ENCODE data around the gene GOLT1A.

- TF ChIP-seq CTCF (IDR thresholded peaks at IDR 0.05), result no peak
- no peak for TF ChIP-seq POLR2A (IDR thresholded peaks at IDR 0.05)
- TF ChIP-seq POLR2AphosphoS5 (IDR thresholded peaks at IDR 0.05), result no peak
- no peak for TF ChIP-seq EP300 (IDR thresholded peaks at IDR 0.05)
Measured at GRCh38 chr1:204263254-204263910, 49.6 kb upstream of the GOLT1A start.
